SU-DHL-6 (cell line): ENCODE data around the gene INO80.

Experiments used
- EZH2phosphoT487 ChIP-seq: fragments of 200-600 bp; sonication (generic), shearing (Covaris generic); conservative IDR thresholded peaks from 2 replicates; pipeline ENCODE4 v1.6.1; 2018; ENCODE audit warnings: mild to moderate bottlenecking, antibody characterized with exemption, low read length, moderate library complexity, mixed read lengths
- TF ChIP-seq, protein P1 (sequence below): fragments of 200-600 bp; sonication (generic); IDR thresholded peaks from one replicate; pipeline ENCODE4 v1.5.1; 2017; ENCODE audit warnings: antibody characterized with exemption, mild to moderate bottlenecking, low read length, moderate library complexity; ENCODE audit not compliant: insufficient read depth, poor library complexity, severe bottlenecking

DNA sequence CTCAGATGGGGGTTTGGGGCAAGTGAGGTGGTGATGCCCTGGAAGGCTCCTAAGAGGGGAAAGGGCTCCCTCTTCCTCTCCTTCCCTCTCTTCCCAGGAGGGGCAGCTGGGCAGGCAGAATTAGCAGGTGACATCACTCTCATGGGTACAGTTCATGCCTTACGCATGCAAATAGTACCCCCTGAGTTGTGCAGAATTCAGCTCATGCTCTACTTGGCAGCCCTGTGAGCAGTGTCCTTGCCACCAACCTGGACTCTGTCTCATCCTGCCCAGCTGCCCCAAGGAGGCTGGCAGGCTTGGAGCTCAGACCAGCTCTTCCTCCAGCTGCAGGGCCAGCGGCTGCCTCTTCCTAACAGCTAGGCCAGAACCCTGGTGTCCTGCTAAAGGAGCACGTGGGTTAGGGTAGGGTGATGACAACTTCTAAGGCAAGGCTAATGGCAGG is 159.5 kb downstream of the INO80 start:
- TF ChIP-seq, protein P1, sequence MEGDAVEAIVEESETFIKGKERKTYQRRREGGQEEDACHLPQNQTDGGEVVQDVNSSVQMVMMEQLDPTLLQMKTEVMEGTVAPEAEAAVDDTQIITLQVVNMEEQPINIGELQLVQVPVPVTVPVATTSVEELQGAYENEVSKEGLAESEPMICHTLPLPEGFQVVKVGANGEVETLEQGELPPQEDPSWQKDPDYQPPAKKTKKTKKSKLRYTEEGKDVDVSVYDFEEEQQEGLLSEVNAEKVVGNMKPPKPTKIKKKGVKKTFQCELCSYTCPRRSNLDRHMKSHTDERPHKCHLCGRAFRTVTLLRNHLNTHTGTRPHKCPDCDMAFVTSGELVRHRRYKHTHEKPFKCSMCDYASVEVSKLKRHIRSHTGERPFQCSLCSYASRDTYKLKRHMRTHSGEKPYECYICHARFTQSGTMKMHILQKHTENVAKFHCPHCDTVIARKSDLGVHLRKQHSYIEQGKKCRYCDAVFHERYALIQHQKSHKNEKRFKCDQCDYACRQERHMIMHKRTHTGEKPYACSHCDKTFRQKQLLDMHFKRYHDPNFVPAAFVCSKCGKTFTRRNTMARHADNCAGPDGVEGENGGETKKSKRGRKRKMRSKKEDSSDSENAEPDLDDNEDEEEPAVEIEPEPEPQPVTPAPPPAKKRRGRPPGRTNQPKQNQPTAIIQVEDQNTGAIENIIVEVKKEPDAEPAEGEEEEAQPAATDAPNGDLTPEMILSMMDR: no peak
- TF ChIP-seq EZH2phosphoT487: no peak
